ENCODE data around the gene ATOH7.

GRCh38 chr10:68211669-68212068 lies 20.2 kb downstream of the ATOH7 start:
- TF ChIP-seq CTCF (IDR thresholded peaks at IDR 0.05) (no peak), POLR2A (IDR thresholded peaks at IDR 0.05) (no peak)

Data from body of pancreas (tissue), 4 donors.